Upper lobe of right lung (tissue), 1 donor: ENCODE data around the gene RAI14. TPM values are rescaled to one million over a fixed set of nuclear protein-coding genes. Genes with fewer than 3 reads are reported as not detected.
"Not testable (repeated sequence)": the region's sequence is repeated elsewhere in the genome, so short reads cannot be mapped to it uniquely, and the experiment has no call there.

Experiments
- ATAC-seq: fragments of 200-7000 bp; cut with Tn5 transposase; one replicate; pipeline ENCODE4 v1.9.1; 2020; ENCODE audit warnings: mild to moderate bottlenecking, moderate library complexity
- DNase-seq: peaks from one replicate; pipeline ENCODE4 v3.0.0-alpha.2; 2020
- H3K27ac ChIP-seq: fragments of 200-600 bp; one replicate; pipeline ENCODE4 v1.8.0; 2022
- H3K27me3 ChIP-seq: fragments of 200-600 bp; one replicate; pipeline ENCODE4 v1.8.0; 2022; ENCODE audit warnings: mild to moderate bottlenecking
- H3K36me3 ChIP-seq: fragments of 200-600 bp; one replicate; pipeline ENCODE4 v1.8.0; 2022
- H3K4me1 ChIP-seq: fragments of 200-600 bp; one replicate; pipeline ENCODE4 v1.8.0; 2022
- H3K4me3 ChIP-seq: fragments of 200-600 bp; one replicate; pipeline ENCODE4 v1.8.0; 2022; ENCODE audit warnings: mild to moderate bottlenecking
- H3K9me3 ChIP-seq: fragments of 200-600 bp; one replicate; pipeline ENCODE4 v1.8.0; 2022
- CTCF ChIP-seq: fragments of 200-600 bp; IDR thresholded peaks from one replicate; pipeline ENCODE4 v1.8.0; 2022; ENCODE audit warnings: antibody characterized with exemption
- intact Hi-C: fragments of 100-400 bp; cut with DNase I; formaldehyde crosslinking; loops from one replicate; pipeline ENCODE4 v1.11.0; 2022
- total RNA-seq: library from RNA; stranded (reverse); fragmentation: NEBNext Ultra II Directional; extraction: Animal tissue kit (Norgen Biotek cat#: 25700); gene quantifications from one replicate; pipeline ENCODE4 v1.2.1, GENCODE V29; 2021
- donor health status: DM: no; HTN: yes; CAD: no; lungs with severe emphysema.

RAI14 gene
- total RNA-seq, 1 donor from 2014 or later: 79.6 TPM

- Histone ChIP-seq H3K36me3 (peaks cover 62% of the 10 kb centered on the region), H3K4me3 (no peak overlapping the region), H3K9me3 (no peaks in the 10 kb centered on the region), H3K27me3 (no peaks in the 10 kb centered on the region), H3K27ac (no peak overlapping the region), H3K4me1 (peaks cover 5% of the 10 kb centered on the region)
- DNase-seq (no peak), ATAC-seq (no peak)
- intact Hi-C loops: no loop called here
- TF ChIP-seq CTCF: no peak
Observed at GRCh38 chr5:34827588-34828506, 171.7 kb downstream of the RAI14 start.

- H3K4me1 ChIP-seq, H3K4me3 ChIP-seq, H3K9me3 ChIP-seq, H3K27me3 ChIP-seq, H3K27ac ChIP-seq, ATAC-seq, intact Hi-C loops, DNase-seq: not testable (repeated sequence)
- H3K36me3 ChIP-seq: peaks cover 38% of the 10 kb centered on the region
Observed at GRCh38 chr5:34830827-34831226, 174.7 kb downstream of the RAI14 start.

- Histone ChIP-seq H3K4me3 (no peak overlapping the region), H3K9me3 (no peaks in the 10 kb centered on the region), H3K27ac (no peak overlapping the region), H3K36me3 (peaks cover 37% of the 10 kb centered on the region), H3K27me3 (no peaks in the 10 kb centered on the region), H3K4me1 (peaks cover 5% of the 10 kb centered on the region)
- DNase-seq (no peak), ATAC-seq (no peak)
- intact Hi-C loops: no loop called here
- TF ChIP-seq CTCF: no peak
Observed at GRCh38 chr5:34831303-34831702, 175.2 kb downstream of the RAI14 start.

GRCh38 chr5:34832568-34832967 lies 176.4 kb downstream of the RAI14 start:
- Histone ChIP-seq H3K9me3 (no peaks in the 10 kb centered on the region), H3K27ac (no peak overlapping the region), H3K36me3 (peaks cover 24% of the 10 kb centered on the region), H3K4me1 (peaks cover 5% of the 10 kb centered on the region), H3K27me3 (no peaks in the 10 kb centered on the region), H3K4me3 (no peak overlapping the region)
- intact Hi-C loops: no loop called here
- TF ChIP-seq CTCF: no peak
- ATAC-seq: no peak
- DNase-seq: no peak

GRCh38 chr5:34833090-34833489 lies 177.0 kb downstream of the RAI14 start:
- Histone ChIP-seq H3K27ac (no peak overlapping the region), H3K27me3 (no peaks in the 10 kb centered on the region)

More at GRCh38 chr5:34833090-34833489, 177.0 kb downstream of the RAI14 start:
- TF ChIP-seq CTCF: no peak
- peaks cover 5% of the 10 kb centered on the region for H3K4me1 ChIP-seq
- DNase-seq (no peak), ATAC-seq (no peak)
- H3K4me3 ChIP-seq: no peak overlapping the region
- intact Hi-C loops: no loop called here
- no peaks in the 10 kb centered on the region for H3K9me3 ChIP-seq
- peaks cover 19% of the 10 kb centered on the region for H3K36me3 ChIP-seq
